Esophagus squamous epithelium (tissue), 4 donors: ENCODE measurements around the gene SYTL2.

Experiments used
- CTCF ChIP-seq, 6 experiments: fragments of 450-650 bp in 4 of 6; fragments of 200-600 bp in 2 of 6; sonication (generic) in 2 of 6; IDR thresholded peaks; one replicate each; pipeline ENCODE4 v1.5.1; 2016 to 2019; ENCODE audit warnings: antibody characterized with exemption in 6 of 6, mild to moderate bottlenecking in 4 of 6, moderate library complexity in 4 of 6
- POLR2A ChIP-seq, 4 donors: fragments of 450-650 bp; IDR thresholded peaks; one replicate each; pipeline ENCODE4 v1.6.1; 2017; ENCODE audit warnings: antibody characterized with exemption in 4 of 4, mild to moderate bottlenecking in 4 of 4, moderate library complexity in 3 of 4

GRCh38 chr11:85774256-85775101, 36.5 kb downstream of the SYTL2 start:
- TF ChIP-seq CTCF (IDR thresholded peaks at IDR 0.05) (no peak), POLR2A (IDR thresholded peaks at IDR 0.05) (no peak)
